ENCODE data around the gene VPS18. TPM values are rescaled to one million over a fixed set of nuclear protein-coding genes. Genes with fewer than 3 reads are reported as not detected.

The VPS18 gene
- total RNA-seq, 1 experiment from 2014 or later = 16.9 TPM

DNA sequence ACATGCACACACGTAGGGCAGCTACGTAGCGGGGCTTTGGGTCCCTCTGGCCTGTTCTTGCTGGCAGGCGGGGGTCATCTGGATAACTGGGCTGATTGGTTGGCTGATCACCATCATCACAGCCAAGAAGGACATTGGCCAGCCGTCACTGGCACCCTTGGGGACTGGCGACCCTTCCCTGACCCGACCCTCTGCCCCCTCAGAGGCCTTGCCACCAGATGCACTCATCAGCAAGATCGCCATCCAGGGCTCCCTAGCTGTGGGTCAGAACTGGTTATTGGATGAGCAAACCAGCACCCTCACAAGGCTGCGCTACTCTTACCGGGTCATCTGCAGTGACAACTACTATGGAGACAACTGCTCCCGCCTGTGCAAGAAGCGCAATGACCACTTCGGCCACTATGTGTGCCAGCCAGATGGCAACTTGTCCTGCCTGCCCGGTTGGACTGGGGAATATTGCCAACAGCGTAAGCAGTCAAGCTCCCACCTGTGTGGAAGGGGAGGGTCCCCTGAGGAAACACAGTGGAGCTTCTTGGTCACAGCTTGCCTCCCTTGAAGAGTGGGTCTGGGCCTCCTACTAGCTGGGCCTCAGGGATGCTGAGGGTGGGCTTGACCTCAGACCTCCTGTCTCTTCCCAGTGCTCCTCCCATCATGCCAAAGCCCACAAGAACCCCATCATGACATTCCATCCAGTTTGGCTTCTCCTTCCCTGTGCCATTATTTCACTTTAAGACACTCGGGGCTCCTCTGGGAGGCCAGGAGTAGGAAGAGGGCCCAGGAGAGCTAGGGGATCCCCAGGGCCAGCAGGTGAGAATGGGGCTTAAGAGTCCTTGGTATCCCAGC is 37.3 kb downstream of the VPS18 start:
- POLR2A ChIA-PET = interaction anchor here (0.9 to 4.4 kb wide), 3 partner anchors 22 to 246 kb away, joined by 3 to 48 read pairs (median 3); partner anchors contain the start of gene CHAC1
- no peaks in the 10 kb centered on the region for H3K9me2 ChIP-seq (ENCODE audit: insufficient read depth)
- peak overlapping the region; percentile 61 for H2AFZ ChIP-seq (ENCODE audit: low read depth, low read length, poor library complexity, severe bottlenecking)
- H3K4me2 ChIP-seq (ENCODE audit: low read length) = peak overlapping the region; percentile 100
- H3K27me3 ChIP-seq (ENCODE audit: insufficient read depth, low read length) = peaks cover 15% of the 10 kb centered on the region; the same call in 1 of the 2 replicates
- DNase-seq (ENCODE audit: low read depth, low spot score) (no peak), ATAC-seq (no peak)
- no peaks in the 10 kb centered on the region for H3K36me3 ChIP-seq (ENCODE audit: control insufficient read depth in 1 of 2, insufficient read depth in 2 of 2, low read length in 2 of 2)
- H3K27ac ChIP-seq (ENCODE audit: low read depth, low read length) = no peak overlapping the region
- no peak for TF ChIP-seq POLR2AphosphoS5 (IDR thresholded peaks at IDR 0.05; ENCODE audit: low read depth, low read length)
- TF ChIP-seq SIN3A (IDR thresholded peaks at IDR 0.05; ENCODE audit: low read depth) = no peak
- TF ChIP-seq, protein P1, sequence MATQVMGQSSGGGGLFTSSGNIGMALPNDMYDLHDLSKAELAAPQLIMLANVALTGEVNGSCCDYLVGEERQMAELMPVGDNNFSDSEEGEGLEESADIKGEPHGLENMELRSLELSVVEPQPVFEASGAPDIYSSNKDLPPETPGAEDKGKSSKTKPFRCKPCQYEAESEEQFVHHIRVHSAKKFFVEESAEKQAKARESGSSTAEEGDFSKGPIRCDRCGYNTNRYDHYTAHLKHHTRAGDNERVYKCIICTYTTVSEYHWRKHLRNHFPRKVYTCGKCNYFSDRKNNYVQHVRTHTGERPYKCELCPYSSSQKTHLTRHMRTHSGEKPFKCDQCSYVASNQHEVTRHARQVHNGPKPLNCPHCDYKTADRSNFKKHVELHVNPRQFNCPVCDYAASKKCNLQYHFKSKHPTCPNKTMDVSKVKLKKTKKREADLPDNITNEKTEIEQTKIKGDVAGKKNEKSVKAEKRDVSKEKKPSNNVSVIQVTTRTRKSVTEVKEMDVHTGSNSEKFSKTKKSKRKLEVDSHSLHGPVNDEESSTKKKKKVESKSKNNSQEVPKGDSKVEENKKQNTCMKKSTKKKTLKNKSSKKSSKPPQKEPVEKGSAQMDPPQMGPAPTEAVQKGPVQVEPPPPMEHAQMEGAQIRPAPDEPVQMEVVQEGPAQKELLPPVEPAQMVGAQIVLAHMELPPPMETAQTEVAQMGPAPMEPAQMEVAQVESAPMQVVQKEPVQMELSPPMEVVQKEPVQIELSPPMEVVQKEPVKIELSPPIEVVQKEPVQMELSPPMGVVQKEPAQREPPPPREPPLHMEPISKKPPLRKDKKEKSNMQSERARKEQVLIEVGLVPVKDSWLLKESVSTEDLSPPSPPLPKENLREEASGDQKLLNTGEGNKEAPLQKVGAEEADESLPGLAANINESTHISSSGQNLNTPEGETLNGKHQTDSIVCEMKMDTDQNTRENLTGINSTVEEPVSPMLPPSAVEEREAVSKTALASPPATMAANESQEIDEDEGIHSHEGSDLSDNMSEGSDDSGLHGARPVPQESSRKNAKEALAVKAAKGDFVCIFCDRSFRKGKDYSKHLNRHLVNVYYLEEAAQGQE (IDR thresholded peaks at IDR 0.05; ENCODE audit: low read depth) = no peak
- no peak for TF ChIP-seq ZNF274 (IDR thresholded peaks at IDR 0.05; ENCODE audit: low read depth, low read length)
- TF ChIP-seq ELF1 (IDR thresholded peaks at IDR 0.05; ENCODE audit: borderline replicate concordance, low read depth) = no peak
- no peak for TF ChIP-seq EGR1 (IDR thresholded peaks at IDR 0.05; ENCODE audit: low read depth)
- intact Hi-C loops (cut with micrococcal nuclease) = loop anchor here (5.0 to 10.0 kb wide), 2 partner anchors 91 to 253 kb away; no protein-coding TSS in a partner anchor
- RAD21 ChIA-PET (ENCODE audit: low non-redundant PET in 1 of 2, low total read pairs in 2 of 2, uncharacterized antibody in 2 of 2, unreplicated experiment in 2 of 2) = no interaction called here
- peak overlapping the region; percentile 31; the same call in 1 of the 2 replicates for H3K9ac ChIP-seq (ENCODE audit: low read length)
- no peaks in the 10 kb centered on the region for H3K79me2 ChIP-seq (ENCODE audit: insufficient read depth, low read length)
- H3K4me3 ChIP-seq (replicated peaks in 1 of 2; ENCODE audit: low read depth in 1 of 2, low read length in 2 of 2) = peak overlapping the region in 1 of 2 experiments; percentile 65; a peak in 1 of 4 replicates
- H3K9me3 ChIP-seq (ENCODE audit: control insufficient read depth in 1 of 2, insufficient read depth in 1 of 2, low read depth in 1 of 2, low read length in 2 of 2) = no peaks in the 10 kb centered on the region
- H4K20me1 ChIP-seq (ENCODE audit: insufficient read depth) = no peaks in the 10 kb centered on the region
- BruUV-seq (replicated peaks) = no TSS peak
- CTCF ChIA-PET = interaction anchor here (1.4 to 4.8 kb wide), 5 partner anchors 8 to 253 kb away, joined by 5 to 69 read pairs (median 16); no protein-coding TSS in a partner anchor
- peaks cover 19 to 41% of the 10 kb centered on the region in 2 experiments for H3K4me1 ChIP-seq (ENCODE audit: control insufficient read depth in 1 of 2, insufficient read depth in 2 of 2, low read length in 2 of 2)

All from HCT116 (cell line).